Keratinocyte (primary cell): ENCODE data around the gene CARMIL1. TPM values are rescaled to one million over a fixed set of nuclear protein-coding genes. Genes with fewer than 3 reads are reported as not detected.

ENCODE experiments used
- DNase-seq: peaks from one replicate; pipeline ENCODE4 v3.0.0-alpha.2; 2011; ENCODE audit warnings: low read depth, missing footprints, low spot score
- FAIRE-seq: peaks from 2 replicates; lab custom pipeline; 2011; peaks lifted over from hg19 to GRCh38; lab: Jason Lieb, UNC
- H2AFZ ChIP-seq: 2 replicates; pipeline ENCODE4 v1.6.0; 2012; ENCODE audit warnings: low read length, control low read depth, inconsistent platforms; ENCODE audit not compliant: control insufficient read depth
- H3K27ac ChIP-seq: 2 replicates; pipeline ENCODE4 v1.5.1; 2011; ENCODE audit warnings: low read length; ENCODE audit not compliant: control insufficient read depth, insufficient read depth
- H3K27me3 ChIP-seq: 3 replicates; pipeline ENCODE4 v1.6.0; 2011; ENCODE audit warnings: low read length; ENCODE audit not compliant: control insufficient read depth, insufficient read depth; ENCODE audit errors: extremely low read depth
- H3K36me3 ChIP-seq, 2 experiments: 2 replicates in 1 of 2; 3 replicates in 1 of 2; pipeline ENCODE4 v1.5.1; 2011; ENCODE audit warnings: low read length in 2 of 2, mild to moderate bottlenecking in 1 of 2; ENCODE audit not compliant: control insufficient read depth in 2 of 2, insufficient read depth in 2 of 2; ENCODE audit errors: extremely low read depth in 1 of 2
- H3K4me1 ChIP-seq: 3 replicates; pipeline ENCODE4 v1.5.1; 2011; ENCODE audit warnings: low read length; ENCODE audit not compliant: control insufficient read depth, insufficient read depth; ENCODE audit errors: extremely low read depth
- H3K4me2 ChIP-seq: 3 replicates; pipeline ENCODE4 v1.6.0; 2011; ENCODE audit warnings: low read depth, low read length; ENCODE audit not compliant: control insufficient read depth, insufficient read depth; ENCODE audit errors: extremely low read depth
- H3K4me3 ChIP-seq, 3 experiments: fragments of 200-600 bp in 1 of 3; sonication (generic) in 1 of 3; 2 replicates in 2 of 3; 3 replicates in 1 of 3; pipeline ENCODE4 v1.5.1; 2011 to 2016; ENCODE audit warnings: low read length in 3 of 3, mild to moderate bottlenecking in 3 of 3, control low read depth in 2 of 3, inconsistent platforms in 1 of 3, low read depth in 1 of 3, mixed read lengths in 1 of 3, mixed run types in 1 of 3, moderate library complexity in 1 of 3; ENCODE audit not compliant: control insufficient read depth in 2 of 3, insufficient read depth in 2 of 3; ENCODE audit errors: extremely low read depth in 1 of 3
- H3K79me2 ChIP-seq: 2 replicates; pipeline ENCODE4 v1.6.0; 2012; ENCODE audit warnings: low read length; ENCODE audit not compliant: control insufficient read depth, insufficient read depth
- H3K9ac ChIP-seq: 3 replicates; pipeline ENCODE4 v1.6.0; 2011; ENCODE audit warnings: low read length; ENCODE audit not compliant: control insufficient read depth, insufficient read depth; ENCODE audit errors: extremely low read depth
- H3K9me1 ChIP-seq: 3 replicates; pipeline ENCODE4 v1.6.0; 2011; ENCODE audit warnings: low read length; ENCODE audit not compliant: control insufficient read depth, insufficient read depth; ENCODE audit errors: extremely low read depth
- H3K9me3 ChIP-seq: 2 replicates; pipeline ENCODE4 v1.5.1; 2012; ENCODE audit warnings: low read depth, low read length; ENCODE audit not compliant: control insufficient read depth
- H4K20me1 ChIP-seq: 3 replicates; pipeline ENCODE4 v1.6.0; 2011; ENCODE audit warnings: low read length; ENCODE audit not compliant: control insufficient read depth, insufficient read depth; ENCODE audit errors: extremely low read depth
- CTCF ChIP-seq, 3 experiments: IDR thresholded peaks in 1 of 3; conservative IDR thresholded peaks in 1 of 3; optimal IDR thresholded peaks in 1 of 3; 2 replicates in 2 of 3; 3 replicates in 1 of 3; pipeline versions ENCODE3 to v1.5.1; 2011; ENCODE audit warnings: low read length in 3 of 3, mild to moderate bottlenecking in 3 of 3, moderate library complexity in 2 of 3, control low read depth in 1 of 3, inconsistent platforms in 1 of 3; ENCODE audit not compliant: insufficient read depth in 2 of 3; ENCODE audit errors: extremely low read depth in 1 of 3
- EZH2 ChIP-seq: IDR thresholded peaks from one replicate; pipeline ENCODE4 v1.6.1; 2012; ENCODE audit warnings: inconsistent platforms, mild to moderate bottlenecking, low read length, moderate library complexity
- dilution Hi-C: fragments of 300-500 bp; cut with MboI; formaldehyde crosslinking; loops from one replicate; pipeline ENCODE4 v1.7.0; 2020; ENCODE audit warnings: low sequenced_read_pairs; ENCODE audit not compliant: extremely low pct_ligation_motif_present
- polyA plus RNA-seq, 5 experiments: library from polyadenylated mRNA; depleted of rRNA in 3 of 5; stranded (reverse) in 3 of 5; stranded (forward) in 1 of 5; unstranded in 1 of 5; fragments of >200 nt; gene quantifications; 1 replicate in 1 of 5; 2 replicates in 3 of 5; 3 replicates in 1 of 5; pipeline versions ENCODE4 v1.2.1 to v1.2.3, GENCODE V29; 2011 to 2012; ENCODE audit warnings: missing spikeins in 2 of 5, low read depth in 1 of 5, low replicate concordance in 1 of 5

Gene CARMIL1
- polyA plus RNA-seq, 1 donor (not counting 4 experiments of a cell fraction or from before 2014, with no cell fraction given), result 18.9 TPM

GRCh38 chr6:25463441-25463840 is 184.3 kb downstream of the CARMIL1 start:
- no peaks in the 10 kb centered on the region for H3K9me3 ChIP-seq
- H3K27me3 ChIP-seq, result no peaks in the 10 kb centered on the region
- DNase-seq (no peak), FAIRE-seq (no peak)
- H2AFZ ChIP-seq, result no peak overlapping the region
- H3K4me2 ChIP-seq, result no peak overlapping the region
- H3K9ac ChIP-seq, result no peak overlapping the region
- H3K4me3 ChIP-seq, result no peak overlapping the region
- H4K20me1 ChIP-seq, result no peaks in the 10 kb centered on the region
- no peaks in the 10 kb centered on the region for H3K79me2 ChIP-seq
- peaks cover 4% of the 10 kb centered on the region in 2 experiments for H3K36me3 ChIP-seq
- no peak for TF ChIP-seq EZH2
- TF ChIP-seq CTCF (optimal IDR thresholded peaks at IDR 0.05 in 1 of 3, IDR thresholded peaks at IDR 0.05 in 1 of 3, conservative IDR thresholded peaks at IDR 0.05 in 1 of 3; ENCODE audit: extremely low read depth in 1 of 3, insufficient read depth in 2 of 3, low read length in 3 of 3), result no peak
- H3K4me1 ChIP-seq, result peaks cover 12% of the 10 kb centered on the region
- dilution Hi-C loops, result no loop called here
- H3K27ac ChIP-seq, result no peak overlapping the region
- no peaks in the 10 kb centered on the region for H3K9me1 ChIP-seq

GRCh38 chr6:25464225-25464624 is 185.1 kb downstream of the CARMIL1 start:
- Histone ChIP-seq H3K4me1 (peaks cover 4% of the 10 kb centered on the region), H4K20me1 (no peaks in the 10 kb centered on the region), H3K4me3 (no peak overlapping the region), H3K9ac (no peak overlapping the region), H3K9me3 (no peaks in the 10 kb centered on the region), H3K27ac (no peak overlapping the region), H3K4me2 (no peak overlapping the region), H2AFZ (no peak overlapping the region), H3K36me3 (peaks cover 4% of the 10 kb centered on the region in 2 experiments), H3K9me1 (no peaks in the 10 kb centered on the region), H3K27me3 (no peaks in the 10 kb centered on the region), H3K79me2 (no peaks in the 10 kb centered on the region)
- no peak for FAIRE-seq
- no peak for DNase-seq
- TF ChIP-seq CTCF (optimal IDR thresholded peaks at IDR 0.05 in 1 of 3, IDR thresholded peaks at IDR 0.05 in 1 of 3, conservative IDR thresholded peaks at IDR 0.05 in 1 of 3; ENCODE audit: extremely low read depth in 1 of 3, insufficient read depth in 2 of 3, low read length in 3 of 3) (no peak), EZH2 (no peak)
- dilution Hi-C loops, result no loop called here
